ENCODE results near the gene MAML2. TPM values are rescaled to one million over a fixed set of nuclear protein-coding genes. Genes with fewer than 3 reads are reported as not detected.

MAML2 gene
- total and polyA plus RNA-seq, 2 experiments from 2014 or later: 2.0 to 7.1 TPM

DNA sequence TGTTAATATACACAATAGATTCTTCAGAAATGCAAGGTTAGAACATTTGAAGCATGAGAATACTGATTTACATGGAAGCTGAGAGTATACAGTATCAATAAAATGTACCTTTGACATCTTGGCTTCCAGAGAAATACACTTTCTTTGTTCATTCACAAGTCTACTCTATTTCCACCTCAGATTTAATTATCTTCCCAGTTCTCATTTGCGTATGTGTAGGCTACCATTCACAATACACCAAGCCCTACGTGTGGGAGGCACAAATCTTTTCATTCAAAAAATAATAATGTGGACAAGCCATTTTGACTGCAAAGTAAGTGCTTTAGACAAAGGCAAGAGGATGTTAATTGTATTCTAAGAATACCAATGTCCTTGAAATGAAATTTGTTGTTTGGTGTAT is 286.4 kb downstream of the MAML2 start:
- H3K9me2 ChIP-seq (ENCODE audit: insufficient read depth): peaks cover 12% of the 10 kb centered on the region
- no peaks in the 10 kb centered on the region for H3K9me3 Mint-ChIP-seq
- peaks cover 32% of the 10 kb centered on the region for H3K4me1 Mint-ChIP-seq
- no peaks in the 10 kb centered on the region for H3F3A ChIP-seq (replicated peaks; ENCODE audit: low read depth)
- H3K36me3 Mint-ChIP-seq (ENCODE audit: low read depth): no peaks in the 10 kb centered on the region
- TF ChIP-seq, protein P1, sequence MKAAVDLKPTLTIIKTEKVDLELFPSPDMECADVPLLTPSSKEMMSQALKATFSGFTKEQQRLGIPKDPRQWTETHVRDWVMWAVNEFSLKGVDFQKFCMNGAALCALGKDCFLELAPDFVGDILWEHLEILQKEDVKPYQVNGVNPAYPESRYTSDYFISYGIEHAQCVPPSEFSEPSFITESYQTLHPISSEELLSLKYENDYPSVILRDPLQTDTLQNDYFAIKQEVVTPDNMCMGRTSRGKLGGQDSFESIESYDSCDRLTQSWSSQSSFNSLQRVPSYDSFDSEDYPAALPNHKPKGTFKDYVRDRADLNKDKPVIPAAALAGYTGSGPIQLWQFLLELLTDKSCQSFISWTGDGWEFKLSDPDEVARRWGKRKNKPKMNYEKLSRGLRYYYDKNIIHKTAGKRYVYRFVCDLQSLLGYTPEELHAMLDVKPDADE (IDR thresholded peaks at IDR 0.05): no peak
- TF ChIP-seq ZNF331 (CRISPR knock-in tag; IDR thresholded peaks at IDR 0.05; ENCODE audit: low read depth) (no peak), ZNF114 (CRISPR knock-in tag; IDR thresholded peaks at IDR 0.05) (no peak), EZH2phosphoT487 (IDR thresholded peaks at IDR 0.05; ENCODE audit: unreplicated experiment) (no peak)
- peak overlapping the region; percentile 48 for H3K27ac ChIP-seq (ENCODE audit: low read depth)
- H3K4me2 ChIP-seq: peak overlapping the region; percentile 56
- H3K4me3 Mint-ChIP-seq: no peak overlapping the region
- DNase-seq (ENCODE audit: low spot score) (no peak), ATAC-seq (no peak)
- no peak overlapping the region for H3K4me3 ChIP-seq
- no peaks in the 10 kb centered on the region for H4K20me1 ChIP-seq (replicated peaks; ENCODE audit: insufficient read depth)
- H3K27me3 Mint-ChIP-seq (ENCODE audit: insufficient read depth, low read depth, poor library complexity): no peaks in the 10 kb centered on the region
- no peaks in the 10 kb centered on the region for H3K27me3 ChIP-seq (ENCODE audit: insufficient read depth)
- H3K27ac Mint-ChIP-seq: peak overlapping the region; percentile 15; the same call in 1 of the 2 replicates
- peaks cover 24% of the 10 kb centered on the region for H3K4me1 ChIP-seq (ENCODE audit: insufficient read depth)
- H3K36me3 ChIP-seq (ENCODE audit: insufficient read depth): no peaks in the 10 kb centered on the region
- H2AFZ ChIP-seq: no peak overlapping the region
- no peaks in the 10 kb centered on the region for H3K79me2 ChIP-seq (replicated peaks; ENCODE audit: insufficient read depth)

DNA sequence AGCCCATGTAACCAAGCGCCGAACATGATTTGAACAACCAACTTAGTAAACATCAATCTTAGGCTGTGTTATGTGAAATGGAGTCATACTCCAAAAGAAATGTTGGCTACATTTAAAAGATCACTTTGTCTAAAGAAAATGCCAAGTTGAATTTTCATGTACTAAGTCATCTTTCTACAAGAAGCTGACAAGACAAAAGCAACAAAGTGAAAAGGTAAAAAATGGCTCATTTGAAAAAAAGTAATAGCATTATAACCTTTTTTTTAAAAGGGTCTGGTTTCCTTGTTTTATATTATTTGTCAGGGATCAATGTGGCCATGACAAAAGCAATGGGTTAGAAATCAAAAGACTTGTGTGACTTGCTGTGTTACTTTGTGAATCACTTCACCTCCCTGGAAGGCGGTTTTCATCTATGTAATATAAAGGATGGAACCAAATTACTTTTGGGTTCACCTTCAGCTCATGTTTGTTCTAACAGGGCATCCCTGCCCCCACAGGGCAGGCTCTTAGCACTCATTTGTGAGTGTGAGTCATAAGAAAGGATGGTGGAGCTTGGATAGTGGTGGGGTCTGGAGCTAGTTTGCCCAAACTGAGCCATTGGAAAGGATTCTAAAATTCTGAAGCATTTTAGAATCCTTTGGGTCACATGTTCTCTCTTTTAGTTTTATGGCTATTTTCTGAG is 287.1 kb downstream of the MAML2 start:
- Histone ChIP-seq H3K27me3 (ENCODE audit: insufficient read depth) (no peaks in the 10 kb centered on the region), H2AFZ (peak overlapping the region; percentile 0), H3K27ac (ENCODE audit: low read depth) (peak overlapping the region; percentile 48), H3K4me3 (no peak overlapping the region), H3K79me2 (replicated peaks; ENCODE audit: insufficient read depth) (no peaks in the 10 kb centered on the region), H3K9me2 (ENCODE audit: insufficient read depth) (peaks cover 12% of the 10 kb centered on the region), H3K4me2 (peak overlapping the region; percentile 56), H3K36me3 (ENCODE audit: insufficient read depth) (no peaks in the 10 kb centered on the region), H3K4me1 (ENCODE audit: insufficient read depth) (peaks cover 24% of the 10 kb centered on the region), H4K20me1 (replicated peaks; ENCODE audit: insufficient read depth) (no peaks in the 10 kb centered on the region), H3F3A (replicated peaks; ENCODE audit: low read depth) (no peaks in the 10 kb centered on the region)
- TF ChIP-seq STAT1 (IDR thresholded peaks at IDR 0.05; ENCODE audit: unreplicated experiment): no peak
- TF ChIP-seq ZNF331 (CRISPR knock-in tag; IDR thresholded peaks at IDR 0.05; ENCODE audit: low read depth): no peak
- H3K9me3 Mint-ChIP-seq: no peaks in the 10 kb centered on the region; the same call in 2 of the 3 replicates
- no peaks in the 10 kb centered on the region for H3K36me3 Mint-ChIP-seq (ENCODE audit: low read depth)
- no peak overlapping the region for H3K4me3 Mint-ChIP-seq
- DNase-seq (ENCODE audit: low spot score): no peak
- peak overlapping the region; percentile 83 for H3K27ac Mint-ChIP-seq
- H3K27me3 Mint-ChIP-seq (ENCODE audit: insufficient read depth, low read depth, poor library complexity): no peaks in the 10 kb centered on the region
- ATAC-seq: peak; percentile 73
- H3K4me1 Mint-ChIP-seq: peaks cover 32% of the 10 kb centered on the region

DNA sequence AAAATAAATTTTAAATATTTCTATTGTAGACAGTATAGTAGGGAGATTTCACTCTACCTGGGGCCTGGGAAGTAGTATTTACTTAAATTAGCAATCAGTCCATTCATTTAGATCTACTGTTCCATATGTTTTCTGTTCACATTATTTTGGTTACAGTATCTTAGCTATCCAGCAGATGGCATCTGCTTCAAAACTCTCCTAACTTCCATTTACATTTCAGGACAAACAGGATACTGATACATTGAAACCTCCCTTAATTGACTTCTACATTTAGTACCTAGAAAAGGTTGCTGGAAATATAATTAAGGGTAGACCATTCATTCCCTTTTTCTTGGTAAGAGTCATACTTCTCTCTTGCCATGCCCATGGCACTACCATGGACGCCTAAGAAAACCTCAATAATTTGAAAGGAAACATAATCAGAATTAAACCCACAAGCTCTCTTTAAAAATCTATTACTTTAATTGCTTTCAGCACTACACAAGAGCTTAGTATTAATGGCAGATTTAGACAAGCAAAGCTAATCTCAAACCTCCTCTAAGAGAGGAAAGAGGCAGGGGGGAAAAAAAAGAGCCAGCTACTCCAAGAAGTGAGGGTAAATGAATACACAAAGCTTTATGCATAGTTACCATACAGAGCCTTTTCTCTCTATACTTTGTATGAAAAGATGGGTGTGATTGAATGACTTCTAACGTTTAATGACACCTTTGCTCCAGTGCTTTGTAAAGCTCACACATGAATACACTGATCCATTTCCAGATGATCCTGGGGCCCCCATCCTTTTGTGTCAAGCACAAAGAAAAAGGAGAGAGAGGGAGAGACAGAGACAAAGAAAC is 287.9 kb downstream of the MAML2 start:
- Histone ChIP-seq H3F3A (replicated peaks; ENCODE audit: low read depth) (no peaks in the 10 kb centered on the region), H2AFZ (no peak overlapping the region; the same call in 1 of the 2 replicates), H3K4me2 (peak overlapping the region; percentile 56), H3K27me3 (ENCODE audit: insufficient read depth) (no peaks in the 10 kb centered on the region), H3K4me1 (ENCODE audit: insufficient read depth) (peaks cover 24% of the 10 kb centered on the region), H3K4me3 (no peak overlapping the region), H3K36me3 (ENCODE audit: insufficient read depth) (no peaks in the 10 kb centered on the region), H3K79me2 (replicated peaks; ENCODE audit: insufficient read depth) (no peaks in the 10 kb centered on the region), H4K20me1 (replicated peaks; ENCODE audit: insufficient read depth) (no peaks in the 10 kb centered on the region), H3K27ac (ENCODE audit: low read depth) (peak overlapping the region; percentile 48), H3K9me2 (ENCODE audit: insufficient read depth) (peaks cover 12% of the 10 kb centered on the region)
- TF ChIP-seq, protein P2, sequence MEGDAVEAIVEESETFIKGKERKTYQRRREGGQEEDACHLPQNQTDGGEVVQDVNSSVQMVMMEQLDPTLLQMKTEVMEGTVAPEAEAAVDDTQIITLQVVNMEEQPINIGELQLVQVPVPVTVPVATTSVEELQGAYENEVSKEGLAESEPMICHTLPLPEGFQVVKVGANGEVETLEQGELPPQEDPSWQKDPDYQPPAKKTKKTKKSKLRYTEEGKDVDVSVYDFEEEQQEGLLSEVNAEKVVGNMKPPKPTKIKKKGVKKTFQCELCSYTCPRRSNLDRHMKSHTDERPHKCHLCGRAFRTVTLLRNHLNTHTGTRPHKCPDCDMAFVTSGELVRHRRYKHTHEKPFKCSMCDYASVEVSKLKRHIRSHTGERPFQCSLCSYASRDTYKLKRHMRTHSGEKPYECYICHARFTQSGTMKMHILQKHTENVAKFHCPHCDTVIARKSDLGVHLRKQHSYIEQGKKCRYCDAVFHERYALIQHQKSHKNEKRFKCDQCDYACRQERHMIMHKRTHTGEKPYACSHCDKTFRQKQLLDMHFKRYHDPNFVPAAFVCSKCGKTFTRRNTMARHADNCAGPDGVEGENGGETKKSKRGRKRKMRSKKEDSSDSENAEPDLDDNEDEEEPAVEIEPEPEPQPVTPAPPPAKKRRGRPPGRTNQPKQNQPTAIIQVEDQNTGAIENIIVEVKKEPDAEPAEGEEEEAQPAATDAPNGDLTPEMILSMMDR (conservative IDR thresholded peaks at IDR 0.05; ENCODE audit: low read depth in 2 of 2): peak; percentile 65 to 70
- TF ChIP-seq, protein P3, sequence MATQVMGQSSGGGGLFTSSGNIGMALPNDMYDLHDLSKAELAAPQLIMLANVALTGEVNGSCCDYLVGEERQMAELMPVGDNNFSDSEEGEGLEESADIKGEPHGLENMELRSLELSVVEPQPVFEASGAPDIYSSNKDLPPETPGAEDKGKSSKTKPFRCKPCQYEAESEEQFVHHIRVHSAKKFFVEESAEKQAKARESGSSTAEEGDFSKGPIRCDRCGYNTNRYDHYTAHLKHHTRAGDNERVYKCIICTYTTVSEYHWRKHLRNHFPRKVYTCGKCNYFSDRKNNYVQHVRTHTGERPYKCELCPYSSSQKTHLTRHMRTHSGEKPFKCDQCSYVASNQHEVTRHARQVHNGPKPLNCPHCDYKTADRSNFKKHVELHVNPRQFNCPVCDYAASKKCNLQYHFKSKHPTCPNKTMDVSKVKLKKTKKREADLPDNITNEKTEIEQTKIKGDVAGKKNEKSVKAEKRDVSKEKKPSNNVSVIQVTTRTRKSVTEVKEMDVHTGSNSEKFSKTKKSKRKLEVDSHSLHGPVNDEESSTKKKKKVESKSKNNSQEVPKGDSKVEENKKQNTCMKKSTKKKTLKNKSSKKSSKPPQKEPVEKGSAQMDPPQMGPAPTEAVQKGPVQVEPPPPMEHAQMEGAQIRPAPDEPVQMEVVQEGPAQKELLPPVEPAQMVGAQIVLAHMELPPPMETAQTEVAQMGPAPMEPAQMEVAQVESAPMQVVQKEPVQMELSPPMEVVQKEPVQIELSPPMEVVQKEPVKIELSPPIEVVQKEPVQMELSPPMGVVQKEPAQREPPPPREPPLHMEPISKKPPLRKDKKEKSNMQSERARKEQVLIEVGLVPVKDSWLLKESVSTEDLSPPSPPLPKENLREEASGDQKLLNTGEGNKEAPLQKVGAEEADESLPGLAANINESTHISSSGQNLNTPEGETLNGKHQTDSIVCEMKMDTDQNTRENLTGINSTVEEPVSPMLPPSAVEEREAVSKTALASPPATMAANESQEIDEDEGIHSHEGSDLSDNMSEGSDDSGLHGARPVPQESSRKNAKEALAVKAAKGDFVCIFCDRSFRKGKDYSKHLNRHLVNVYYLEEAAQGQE (IDR thresholded peaks at IDR 0.05; ENCODE audit: unreplicated experiment): no peak
- Mint-ChIP-seq H3K4me3 (no peak overlapping the region), H3K9me3 (no peaks in the 10 kb centered on the region; the same call in 2 of the 3 replicates), H3K27ac (peak overlapping the region; percentile 83), H3K36me3 (ENCODE audit: low read depth) (no peaks in the 10 kb centered on the region), H3K27me3 (ENCODE audit: insufficient read depth, low read depth, poor library complexity) (no peaks in the 10 kb centered on the region), H3K4me1 (peaks cover 32% of the 10 kb centered on the region)
- ATAC-seq (peak; percentile 83), DNase-seq (ENCODE audit: low spot score) (peak; percentile 59)

Data from GM23338 (cell line).